ENCODE results near the gene MRPL44.

DNA sequence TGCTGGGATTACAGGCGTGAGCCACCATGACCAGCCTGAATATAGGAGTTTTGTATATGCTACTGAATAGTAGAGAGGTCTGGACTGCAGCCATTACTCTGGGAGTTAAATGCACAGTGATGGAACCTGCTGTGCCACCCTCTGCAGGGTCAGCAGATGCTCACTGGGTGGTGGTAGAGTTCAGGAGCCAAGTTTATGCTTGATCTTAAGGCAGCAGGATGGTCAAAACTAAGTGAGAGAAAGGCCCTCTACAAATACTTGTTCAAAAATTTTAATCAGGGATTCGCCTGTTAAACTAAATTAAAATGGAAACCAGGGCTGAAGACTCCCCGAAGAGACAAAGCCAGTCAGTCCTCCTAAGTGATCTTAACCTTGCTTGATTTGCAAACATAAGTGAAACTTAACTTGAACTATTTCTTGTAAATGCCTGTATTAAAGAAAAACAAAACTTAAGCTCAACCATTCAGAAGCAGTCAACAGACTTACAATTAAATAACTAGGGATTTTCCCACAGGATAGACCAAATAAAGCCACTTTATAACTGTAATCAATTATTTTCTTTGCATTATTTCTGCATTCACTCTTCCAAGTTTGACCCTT lies 7.9 kb upstream of the MRPL44 start:
- TF ChIP-seq, protein P1, sequence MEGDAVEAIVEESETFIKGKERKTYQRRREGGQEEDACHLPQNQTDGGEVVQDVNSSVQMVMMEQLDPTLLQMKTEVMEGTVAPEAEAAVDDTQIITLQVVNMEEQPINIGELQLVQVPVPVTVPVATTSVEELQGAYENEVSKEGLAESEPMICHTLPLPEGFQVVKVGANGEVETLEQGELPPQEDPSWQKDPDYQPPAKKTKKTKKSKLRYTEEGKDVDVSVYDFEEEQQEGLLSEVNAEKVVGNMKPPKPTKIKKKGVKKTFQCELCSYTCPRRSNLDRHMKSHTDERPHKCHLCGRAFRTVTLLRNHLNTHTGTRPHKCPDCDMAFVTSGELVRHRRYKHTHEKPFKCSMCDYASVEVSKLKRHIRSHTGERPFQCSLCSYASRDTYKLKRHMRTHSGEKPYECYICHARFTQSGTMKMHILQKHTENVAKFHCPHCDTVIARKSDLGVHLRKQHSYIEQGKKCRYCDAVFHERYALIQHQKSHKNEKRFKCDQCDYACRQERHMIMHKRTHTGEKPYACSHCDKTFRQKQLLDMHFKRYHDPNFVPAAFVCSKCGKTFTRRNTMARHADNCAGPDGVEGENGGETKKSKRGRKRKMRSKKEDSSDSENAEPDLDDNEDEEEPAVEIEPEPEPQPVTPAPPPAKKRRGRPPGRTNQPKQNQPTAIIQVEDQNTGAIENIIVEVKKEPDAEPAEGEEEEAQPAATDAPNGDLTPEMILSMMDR (IDR thresholded peaks at IDR 0.05): no peak
- TF ChIP-seq EZH2 (IDR thresholded peaks at IDR 0.05; ENCODE audit: borderline replicate concordance, insufficient read depth, low read depth, low read length, poor library complexity, severe bottlenecking): no peak
